NCI-H460 (cell line): Measurements from ENCODE around the gene EDEM2. TPM values are rescaled to one million over a fixed set of nuclear protein-coding genes. Genes with fewer than 3 reads are reported as not detected.
"Not testable (repeated sequence)": the region's sequence is repeated elsewhere in the genome, so short reads cannot be mapped to it uniquely, and the experiment has no call there.

ENCODE experiments used
- DNase-seq: peaks from one replicate; pipeline ENCODE4 v3.0.0-alpha.2; 2016; ENCODE audit warnings: low read depth; ENCODE audit errors: extremely low read depth
- small RNA-seq, 2 experiments: library from RNA; depleted of rRNA; stranded (forward); fragments of <200 nt; gene quantifications; one replicate each; pipeline ENCODE3, GENCODE V24; 2014
- total RNA-seq: library from RNA; depleted of rRNA; stranded (reverse); fragments of >200 nt; shearing (Covaris generic); gene quantifications from 2 replicates; pipeline ENCODE4 v1.2.3, GENCODE V29; 2014; rRNA removed

Gene EDEM2
- total RNA-seq, 1 experiment from 2014 or later = 73.5 TPM

DNA sequence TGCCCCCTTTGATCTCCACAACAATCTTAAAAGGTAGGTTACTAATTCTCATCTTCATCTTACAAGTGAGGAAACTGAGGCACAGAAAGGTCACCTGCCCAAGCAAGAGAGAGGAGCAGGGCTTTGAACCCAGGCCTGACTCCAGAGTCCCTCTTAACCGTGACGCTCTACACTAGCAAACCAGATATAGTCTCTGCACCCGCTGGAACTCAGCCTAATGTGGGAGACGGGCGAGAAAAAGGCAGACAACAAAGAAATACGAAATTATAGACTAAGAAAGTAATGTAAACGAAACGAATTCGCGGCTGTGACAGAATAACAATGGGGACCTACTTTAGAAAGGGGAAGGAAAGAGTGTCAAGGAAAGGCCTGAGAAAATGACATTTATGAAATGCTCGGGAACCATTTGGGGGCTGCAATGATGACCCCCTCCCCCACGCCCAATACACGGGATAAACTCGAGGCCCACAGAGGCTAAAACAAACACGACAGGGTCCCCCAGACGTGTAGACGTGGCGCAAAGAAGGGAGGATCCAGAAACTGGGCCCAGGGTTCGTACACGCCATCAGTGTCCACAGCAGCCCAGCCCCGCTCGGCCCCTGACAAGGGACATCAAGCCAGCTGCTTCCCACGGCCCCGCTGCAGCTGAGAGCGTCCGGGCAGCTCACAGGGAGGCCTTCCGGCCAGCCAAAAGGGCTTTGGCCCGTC is 55.2 kb downstream of the EDEM2 start:
- no peak for DNase-seq

DNA sequence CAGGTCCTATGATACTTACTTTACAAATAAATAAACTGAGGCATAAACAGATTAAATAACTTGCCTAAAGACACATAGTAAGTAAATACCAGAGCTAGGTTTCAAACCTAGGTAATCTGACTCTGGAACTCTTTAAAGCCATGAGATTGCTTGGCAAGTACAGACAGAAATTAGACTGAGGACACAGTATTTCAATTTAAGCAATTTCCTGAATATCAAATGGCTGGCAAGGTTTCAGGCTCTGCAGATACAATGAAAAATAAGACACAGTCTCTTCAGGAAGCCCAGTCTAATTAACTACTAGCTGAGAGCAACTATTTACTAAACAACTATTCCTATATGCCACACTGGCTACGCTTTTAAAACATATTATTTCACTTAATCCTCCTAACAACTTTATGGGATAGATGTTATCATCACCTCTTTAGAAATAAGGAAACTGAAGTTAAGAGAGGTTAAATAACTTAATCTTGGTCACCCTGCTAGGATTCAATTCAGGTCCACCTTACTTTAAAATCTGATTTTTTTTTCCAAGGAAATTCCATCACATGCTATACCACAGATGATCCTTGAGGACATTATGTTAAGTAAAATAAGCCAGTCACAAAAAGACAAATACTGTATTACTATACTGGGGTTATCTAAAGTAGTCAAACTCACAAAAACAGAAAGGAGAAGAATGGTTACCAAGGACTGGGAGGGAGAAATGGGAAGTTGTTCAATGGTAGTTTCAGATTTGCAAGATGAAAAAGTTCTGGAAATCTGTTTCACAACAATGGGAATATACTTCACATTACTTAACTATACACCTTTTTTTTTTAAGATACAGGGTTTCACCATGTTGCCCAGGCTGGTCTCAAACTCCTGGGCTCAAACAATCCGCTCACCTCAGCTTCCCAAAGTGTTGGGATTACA is 58.6 kb downstream of the EDEM2 start:
- no peak for DNase-seq

DNA sequence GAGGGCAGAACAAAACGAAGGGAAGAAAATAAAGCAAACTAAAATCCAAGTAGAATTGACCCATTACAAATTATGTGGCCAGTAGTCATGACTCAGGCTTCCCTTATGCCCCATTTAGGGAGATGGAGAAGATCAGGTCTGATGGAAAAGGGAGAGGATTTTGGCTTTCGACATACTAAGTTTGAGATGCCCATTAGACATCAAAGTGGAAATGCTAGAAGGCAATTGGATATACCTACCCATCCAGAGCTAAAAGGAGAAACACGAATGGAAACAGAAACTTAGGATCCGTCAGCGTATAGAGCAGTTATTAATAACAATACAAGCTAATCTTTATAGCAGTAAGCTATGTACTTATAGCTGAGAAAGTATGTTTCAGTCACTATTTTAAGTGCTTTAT is 59.3 kb downstream of the EDEM2 start:
- no peak for DNase-seq

DNA sequence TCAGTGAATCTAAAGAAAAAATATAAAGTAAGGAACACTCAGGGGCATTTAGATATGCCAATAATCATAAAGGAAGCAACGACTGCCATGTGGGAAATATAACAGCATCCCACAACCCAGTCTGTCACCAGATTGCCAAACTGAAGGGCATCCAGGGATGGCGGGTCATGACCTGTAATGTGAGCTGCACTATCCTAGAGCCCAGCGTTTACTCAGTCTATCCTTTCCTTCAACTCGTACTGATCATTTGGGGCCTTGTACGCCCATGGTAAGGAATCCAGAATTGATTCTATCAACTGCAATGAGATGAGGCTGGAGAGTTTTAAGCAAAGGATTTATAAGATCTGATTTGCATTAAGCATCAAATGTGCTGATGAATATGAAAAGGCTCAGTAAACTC is 59.8 kb downstream of the EDEM2 start:
- no peak for DNase-seq

DNA sequence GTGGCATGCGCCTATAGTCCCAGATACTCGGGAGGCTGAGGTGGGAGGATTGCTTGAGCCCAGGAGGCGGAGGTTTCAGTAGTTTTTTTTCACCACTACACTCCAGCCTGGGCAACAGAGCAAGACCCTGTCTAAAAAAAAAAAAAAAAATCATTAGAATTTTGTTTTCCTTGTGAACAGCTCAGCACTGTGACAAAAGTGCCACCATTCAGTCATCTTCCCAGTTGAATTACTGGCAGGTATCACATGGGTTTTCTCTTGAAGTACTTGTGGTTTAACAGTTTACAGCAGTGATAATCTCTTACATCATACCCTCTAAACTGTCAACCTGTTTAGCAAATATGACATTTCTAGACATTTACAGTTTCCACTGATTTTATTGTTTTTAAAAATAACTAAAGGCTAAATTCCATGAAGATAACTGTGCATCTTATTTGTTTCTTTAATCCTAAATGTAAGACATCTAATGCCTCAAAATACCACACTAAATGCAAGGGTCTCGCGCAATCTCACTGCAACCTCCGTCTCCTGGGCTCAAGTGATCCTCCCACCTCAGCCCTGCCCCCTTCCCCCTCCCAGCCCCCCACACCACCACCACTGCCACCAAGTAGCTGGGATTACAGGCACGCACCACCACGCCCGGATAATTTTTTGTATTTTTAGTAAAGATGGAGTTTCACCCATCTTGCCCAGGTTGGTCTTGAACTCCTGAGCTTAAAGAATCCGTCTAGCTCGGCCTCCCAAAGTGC is 61.5 kb downstream of the EDEM2 start:
- no peak for DNase-seq

DNA sequence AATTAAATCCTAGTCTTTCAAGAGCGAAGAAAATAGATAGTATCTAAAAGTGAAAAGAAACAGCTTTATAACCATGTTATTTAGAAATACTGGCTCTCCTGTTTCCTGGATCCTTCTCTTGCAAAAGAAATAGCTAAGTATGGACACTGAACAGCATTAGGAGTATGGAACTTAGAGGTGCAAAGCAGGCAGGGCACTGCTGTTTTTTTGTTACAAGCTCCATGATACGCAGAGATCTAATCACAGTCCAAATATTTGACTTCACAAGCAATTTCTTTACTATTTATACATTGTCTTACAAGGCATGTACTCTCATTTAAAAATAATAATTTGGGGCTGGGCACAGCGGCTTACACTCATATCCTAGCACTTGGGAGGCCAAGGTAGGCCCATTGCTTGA is 62.1 kb downstream of the EDEM2 start:
- no peak for DNase-seq

DNA sequence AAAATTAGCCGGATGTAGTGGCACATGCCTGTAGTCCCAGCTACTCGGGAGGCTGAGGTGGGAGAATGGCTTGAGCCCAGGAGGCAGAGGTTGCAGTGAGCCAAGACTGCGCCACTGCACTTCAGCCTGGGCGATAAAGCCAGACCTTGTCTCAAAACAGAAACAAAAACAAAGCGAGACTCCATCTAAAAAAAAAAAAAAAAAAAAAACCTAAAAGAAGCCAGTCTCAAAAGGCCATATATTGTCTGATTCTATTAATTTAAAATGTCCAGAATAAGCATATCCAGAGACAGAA is 66.8 kb downstream of the EDEM2 start:
- not testable (repeated sequence) for DNase-seq

DNA sequence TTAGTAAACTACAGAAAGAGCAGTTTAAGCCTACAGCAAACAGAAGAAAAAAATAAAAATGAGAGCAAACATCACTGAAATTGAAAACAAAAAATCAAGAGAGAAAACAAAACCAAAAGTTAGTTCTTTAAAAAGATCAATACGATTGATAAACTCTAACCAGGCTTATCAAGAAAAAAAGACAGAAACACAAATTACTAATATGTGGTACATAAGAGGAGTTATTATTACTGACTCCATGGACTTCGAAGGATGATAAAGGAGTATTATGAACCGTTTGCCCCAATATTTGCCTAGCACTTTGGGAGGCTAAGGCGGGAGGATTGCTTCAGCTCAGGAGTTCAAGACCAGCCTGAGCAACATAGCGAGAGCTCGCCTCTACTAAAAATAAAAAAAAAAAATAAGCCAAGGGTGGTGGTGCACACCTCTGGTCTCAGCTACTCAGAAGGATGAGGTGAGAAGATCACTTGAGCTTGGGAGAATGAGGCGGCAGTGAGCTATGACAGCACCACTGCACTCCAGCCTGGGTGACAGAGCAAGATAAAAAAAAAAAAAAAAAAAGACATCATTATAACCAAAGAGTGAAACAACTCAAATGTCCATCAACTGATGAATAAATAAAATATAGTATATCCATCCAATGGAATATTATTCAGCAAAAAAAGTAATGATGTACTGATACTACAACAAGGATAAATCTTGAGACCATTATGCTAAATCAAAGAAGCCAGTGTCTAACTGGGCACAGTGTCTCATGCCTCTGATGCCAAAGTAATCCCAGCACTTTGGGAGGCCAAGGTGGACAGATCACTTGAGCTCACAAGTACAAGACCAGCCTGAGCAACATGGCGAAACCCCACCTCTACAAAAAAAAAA is 67.4 kb downstream of the EDEM2 start:
- no peak for DNase-seq

DNA sequence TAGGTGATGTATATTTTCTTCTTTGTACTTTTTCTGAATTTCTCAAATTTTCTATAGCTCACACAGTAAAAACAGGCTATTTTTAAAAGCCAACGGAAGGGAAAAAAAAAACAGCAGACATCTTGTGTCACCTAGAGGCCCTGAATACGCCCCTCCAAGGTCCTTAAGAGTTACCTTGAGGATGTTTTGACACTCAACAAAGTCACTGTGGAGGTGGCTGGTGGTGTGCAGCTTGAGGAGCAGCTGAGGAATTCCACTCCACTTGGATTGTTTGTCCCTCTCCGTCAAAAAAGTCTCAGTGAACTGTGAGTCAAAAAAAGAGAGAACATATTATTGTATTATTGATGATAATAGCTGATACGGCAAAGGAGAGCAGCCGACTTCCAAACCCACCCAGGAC is 69.3 kb downstream of the EDEM2 start:
- DNase-seq = no peak

DNA sequence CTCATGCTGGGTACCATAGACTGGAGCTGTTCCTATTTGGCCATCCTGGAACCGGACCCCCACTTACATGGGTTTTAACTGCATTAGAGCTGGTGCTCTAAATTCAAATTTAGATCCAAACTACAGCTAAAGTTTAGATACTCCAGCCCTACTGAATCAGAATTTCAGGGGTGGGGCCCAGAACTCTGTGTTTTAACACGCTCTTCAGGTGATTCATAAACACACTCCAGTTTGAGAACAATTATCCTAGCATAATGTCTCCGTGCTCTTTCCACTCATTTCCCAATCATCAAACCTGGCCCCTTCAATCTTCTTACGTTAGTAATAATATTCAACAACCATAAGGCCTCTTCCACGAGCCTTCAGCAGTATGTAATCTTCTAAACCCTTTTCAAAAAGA is 69.8 kb downstream of the EDEM2 start:
- no peak for DNase-seq

DNA sequence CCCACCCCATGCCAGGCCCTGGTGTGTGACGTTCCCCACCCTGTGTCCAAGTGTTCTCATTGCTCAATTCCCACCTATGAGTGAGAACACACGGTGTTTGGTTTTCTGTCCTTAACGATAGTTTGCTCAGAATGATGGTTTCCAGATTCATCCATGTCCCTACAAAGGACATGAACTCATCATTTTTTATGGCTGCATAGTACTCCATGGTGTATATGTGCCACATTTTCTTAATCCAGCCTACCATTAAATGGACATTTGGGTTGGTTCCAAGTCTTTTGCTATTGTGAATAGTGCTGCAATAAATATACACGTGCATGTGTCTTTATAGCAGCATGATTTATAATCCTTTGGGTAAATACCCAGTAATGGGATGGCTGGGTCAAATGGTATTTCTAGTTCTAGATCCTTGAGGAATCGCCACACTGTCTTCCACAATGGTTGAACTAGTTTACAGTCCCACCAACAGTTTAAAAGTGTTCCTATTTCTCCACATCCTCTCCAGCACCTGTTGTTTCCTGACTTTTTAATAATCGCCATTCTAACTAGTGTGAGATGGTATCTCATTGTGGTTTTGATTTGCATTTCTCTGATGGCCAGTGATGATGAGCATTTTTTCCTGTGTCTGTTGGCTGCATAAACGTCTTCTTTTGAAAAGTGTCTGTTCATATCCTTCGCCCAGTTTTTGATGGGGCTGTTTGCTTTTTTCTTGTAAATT is 75.5 kb downstream of the EDEM2 start:
- not testable (repeated sequence) for DNase-seq

DNA sequence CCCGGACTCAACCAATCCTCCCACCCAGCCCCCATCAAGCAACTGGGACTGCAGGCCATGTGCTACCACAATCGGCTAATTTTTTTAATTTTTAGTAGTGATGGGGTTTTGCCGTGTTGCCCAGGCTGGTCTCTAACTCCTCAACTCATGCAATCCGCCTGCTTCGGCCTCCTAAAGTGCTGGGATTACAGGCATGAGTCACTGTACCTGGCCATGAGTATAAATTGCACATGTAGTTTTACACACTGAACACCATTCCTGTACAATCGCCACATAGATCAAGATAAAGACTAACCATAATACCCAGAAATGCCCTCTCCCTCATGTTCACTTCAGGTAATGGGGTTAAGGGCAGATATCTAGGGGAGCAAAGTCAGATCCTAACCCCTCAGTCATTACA is 80.9 kb downstream of the EDEM2 start:
- no peak for DNase-seq

Small RNA genes lying within 50 kb of the gene (small RNA-seq; reads per million reads assigned to genes)
- 0 reads per million in 2 experiments for gene RF00275
- 0 reads per million in 2 experiments for gene RNA5SP483

Other genes with a start within 250 kb of the EDEM2 start
- 97.8 and 100.0 TPM in 2 replicates for gene GSS, start 191.5 kb downstream of the EDEM2 start, total RNA-seq
- 0.05 and 0.49 TPM in 2 replicates for gene MYH7B, start 191.5 kb downstream of the EDEM2 start, total RNA-seq
- gene TRPC4AP, start 54.5 kb downstream of the EDEM2 start, total RNA-seq = 43.3 and 49.5 TPM in 2 replicates
- 165 and 178 TPM in 2 replicates for gene PROCR, start 24.7 kb upstream of the EDEM2 start, total RNA-seq
- 0.05 TPM in 1 of 2 replicates, not detected in the other for gene MMP24, start 79.4 kb upstream of the EDEM2 start, total RNA-seq
- gene MMP24OS, start 130.8 kb upstream of the EDEM2 start, total RNA-seq = 9.4 and 10.8 TPM in 2 replicates
- gene EIF6, start 137.4 kb upstream of the EDEM2 start, total RNA-seq = 159 and 181 TPM in 2 replicates
- gene FAM83C, start 145.1 kb upstream of the EDEM2 start, total RNA-seq = not detected in 2 replicates